IMR-90 (cell line): ENCODE results near the gene PIGU. TPM values are rescaled to one million over a fixed set of nuclear protein-coding genes. Genes with fewer than 3 reads are reported as not detected.
A peak's percentile ranks its signal among the peaks of the same experiment; 100 is the strongest.

Experiments used
- ATAC-seq: fragments of 200-7000 bp; cut with Tn5 transposase; 2 replicates; pipeline ENCODE4 v1.9.1; 2020; ENCODE audit warnings: low read depth, mild to moderate bottlenecking, moderate library complexity
- BruUV-seq: library from RNA; stranded (reverse); fragments of 400-500 nt; replicated peaks from 2 replicates; lab custom pipeline; 2021; lab: Mats Ljungman, UMichigan
- CTCF ChIA-PET: fragments of 300-600 bp; formaldehyde crosslinking; extraction: SDS; loops from one replicate; lab custom pipeline; 2021; ENCODE audit warnings: antibody characterized with exemption; lab: Yijun Ruan, JAX
- POLR2A ChIA-PET: fragments of 300-600 bp; sonication (Branson Sonifier 250); formaldehyde crosslinking; loops from one replicate; lab custom pipeline; 2022; ENCODE audit warnings: antibody characterized with exemption; ENCODE audit not compliant: unreplicated experiment; lab: Charles Lee
- DNase-seq: peaks from one replicate; pipeline ENCODE4 v3.0.0; 2013
- H2AFZ ChIP-seq: replicated peaks from 2 replicates; pipeline ENCODE3; 2013; ENCODE audit warnings: low read length, mild to moderate bottlenecking; ENCODE audit not compliant: poor library complexity
- H2AK5ac ChIP-seq: 2 replicates; pipeline ENCODE4 v1.6.1; 2013; ENCODE audit warnings: low read depth, low read length, inconsistent platforms
- H2AK9ac ChIP-seq: replicated peaks from 2 replicates; pipeline ENCODE3; 2013; ENCODE audit warnings: mild to moderate bottlenecking, low read depth, low read length, moderate library complexity; ENCODE audit not compliant: poor library complexity
- H2BK120ac ChIP-seq: 2 replicates; pipeline ENCODE4 v1.6.1; 2013; ENCODE audit warnings: low read depth, low read length, inconsistent platforms
- H2BK15ac ChIP-seq: 3 replicates; pipeline ENCODE4 v1.6.1; 2013; ENCODE audit warnings: low read depth, low read length, inconsistent platforms
- H2BK20ac ChIP-seq: 2 replicates; pipeline ENCODE4 v1.6.1; 2013; ENCODE audit warnings: low read depth, mild to moderate bottlenecking, inconsistent platforms, low read length, moderate library complexity
- H2BK5ac ChIP-seq: 2 replicates; pipeline ENCODE4 v1.6.1; 2013; ENCODE audit warnings: mild to moderate bottlenecking, low read depth, low read length, inconsistent platforms; ENCODE audit not compliant: poor library complexity, severe bottlenecking
- H3K14ac ChIP-seq: replicated peaks from 2 replicates; pipeline ENCODE4 v1.6.1; 2013; ENCODE audit warnings: low read depth, low read length, inconsistent platforms
- H3K18ac ChIP-seq: 2 replicates; pipeline ENCODE4 v1.6.1; 2013; ENCODE audit warnings: low read depth, low read length, control low read depth
- H3K23ac ChIP-seq: 2 replicates; pipeline ENCODE4 v1.6.1; 2013; ENCODE audit warnings: low read depth, low read length, inconsistent platforms
- H3K27ac ChIP-seq: 2 replicates; pipeline ENCODE4 v1.5.1; 2013; ENCODE audit warnings: mild to moderate bottlenecking, control low read depth, low read length; ENCODE audit not compliant: insufficient read depth
- H3K27me3 ChIP-seq: 2 replicates; pipeline ENCODE4 v1.6.1; 2013; ENCODE audit warnings: low read length; ENCODE audit not compliant: control insufficient read depth, insufficient read depth
- H3K36me3 ChIP-seq: 2 replicates; pipeline ENCODE4 v1.6.1; 2013; ENCODE audit warnings: low read length, mixed read lengths; ENCODE audit not compliant: control insufficient read depth, insufficient read depth
- H3K4ac ChIP-seq: 2 replicates; pipeline ENCODE4 v1.6.1; 2013; ENCODE audit warnings: low read depth, low read length, inconsistent platforms
- H3K4me1 ChIP-seq: 2 replicates; pipeline ENCODE4 v1.6.1; 2013; ENCODE audit warnings: low read length, mixed read lengths; ENCODE audit not compliant: control insufficient read depth, insufficient read depth
- H3K4me2 ChIP-seq: 2 replicates; pipeline ENCODE4 v1.6.1; 2013; ENCODE audit warnings: low read depth, mild to moderate bottlenecking, control low read depth, low read length, moderate library complexity
- H3K4me3 ChIP-seq: 2 replicates; pipeline ENCODE4 v1.5.1; 2013; ENCODE audit warnings: low read depth, mild to moderate bottlenecking, control low read depth, low read length, moderate library complexity; ENCODE audit not compliant: insufficient read depth
- H3K56ac ChIP-seq: 2 replicates; pipeline ENCODE4 v1.6.1; 2013; ENCODE audit warnings: low read length, inconsistent platforms; ENCODE audit not compliant: insufficient read depth; ENCODE audit errors: extremely low read depth
- H3K79me1 ChIP-seq, 2 experiments: 2 replicates each; pipeline ENCODE4 v1.6.1; 2013; ENCODE audit warnings: low read length in 2 of 2, inconsistent platforms in 1 of 2, low read depth in 1 of 2
- H3K9ac ChIP-seq: 2 replicates; pipeline ENCODE4 v1.6.1; 2013; ENCODE audit warnings: low read depth, low read length, control low read depth
- H3K9me1 ChIP-seq: 2 replicates; pipeline ENCODE4 v1.6.1; 2013; ENCODE audit warnings: low read length, inconsistent platforms; ENCODE audit not compliant: insufficient read depth
- H3K9me3 ChIP-seq: 2 replicates; pipeline ENCODE4 v1.6.1; 2013; ENCODE audit warnings: low read length; ENCODE audit not compliant: control insufficient read depth, insufficient read depth
- H4K20me1 ChIP-seq: 2 replicates; pipeline ENCODE4 v1.6.1; 2013; ENCODE audit warnings: low read length, inconsistent platforms; ENCODE audit not compliant: insufficient read depth
- H4K5ac ChIP-seq: 2 replicates; pipeline ENCODE4 v1.6.1; 2013; ENCODE audit warnings: mild to moderate bottlenecking, low read depth, low read length, control low read depth
- H4K8ac ChIP-seq, 2 experiments: 2 replicates each; pipeline ENCODE4 v1.6.1; 2013; ENCODE audit warnings: low read depth in 2 of 2, low read length in 2 of 2, control low read depth in 1 of 2, inconsistent platforms in 1 of 2
- H4K91ac ChIP-seq: 2 replicates; pipeline ENCODE4 v1.6.1; 2013; ENCODE audit warnings: low read depth, low read length, inconsistent platforms; ENCODE audit not compliant: insufficient read depth
- BHLHE40 ChIP-seq: fragments of 150-350 bp; IDR thresholded peaks from 2 replicates; pipeline ENCODE4 v1.6.1; 2016; ENCODE audit warnings: mild to moderate bottlenecking, low read depth, low read length
- CEBPB ChIP-seq: IDR thresholded peaks from 2 replicates; pipeline ENCODE4 v1.6.1; 2012; ENCODE audit warnings: low read depth, low read length, improper control_type of control experiment
- CHD1 ChIP-seq: IDR thresholded peaks from 2 replicates; pipeline ENCODE4 v1.6.1; 2012; ENCODE audit warnings: low read depth, low read length, improper control_type of control experiment
- CTCF ChIP-seq: conservative IDR thresholded peaks from 2 replicates; pipeline ENCODE4 v1.5.1; 2012; ENCODE audit warnings: mild to moderate bottlenecking, low read depth, low read length, improper control_type of control experiment
- ELK1 ChIP-seq: fragments of 150-350 bp; IDR thresholded peaks from 2 replicates; pipeline ENCODE4 v1.6.1; 2016; ENCODE audit warnings: low read depth, mild to moderate bottlenecking, low read length, moderate library complexity, borderline replicate concordance
- FOS ChIP-seq: fragments of 150-350 bp; IDR thresholded peaks from 2 replicates; pipeline ENCODE4 v1.6.1; 2016; ENCODE audit warnings: low read depth, low read length
- MAFK ChIP-seq: IDR thresholded peaks from 2 replicates; pipeline ENCODE4 v1.6.1; 2012; ENCODE audit warnings: low read depth, low read length, improper control_type of control experiment
- MAZ ChIP-seq: IDR thresholded peaks from 2 replicates; pipeline ENCODE4 v1.6.1; 2012; ENCODE audit warnings: low read depth, mild to moderate bottlenecking, low read length, improper control_type of control experiment, moderate library complexity, borderline replicate concordance
- MXI1 ChIP-seq: IDR thresholded peaks from 2 replicates; pipeline ENCODE4 v1.6.1; 2012; ENCODE audit warnings: low read depth, mild to moderate bottlenecking, low read length, moderate library complexity, borderline replicate concordance
- NFE2L2 ChIP-seq: fragments of 150-350 bp; IDR thresholded peaks from 2 replicates; pipeline ENCODE4 v1.6.1; 2016; ENCODE audit warnings: low read depth, mild to moderate bottlenecking, low read length
- POLR2A ChIP-seq: IDR thresholded peaks from 2 replicates; pipeline ENCODE4 v1.6.1; 2012; ENCODE audit warnings: mild to moderate bottlenecking, low read depth, low read length
- RAD21 ChIP-seq: IDR thresholded peaks from 2 replicates; pipeline ENCODE4 v1.6.1; 2012; ENCODE audit warnings: low read length, improper control_type of control experiment
- RCOR1 ChIP-seq: IDR thresholded peaks from 2 replicates; pipeline ENCODE4 v1.6.1; 2012; ENCODE audit warnings: mild to moderate bottlenecking, low read length, improper control_type of control experiment; ENCODE audit not compliant: insufficient replicate concordance
- RFX5 ChIP-seq: IDR thresholded peaks from 2 replicates; pipeline ENCODE4 v1.8.0; 2012; ENCODE audit warnings: low read depth, mild to moderate bottlenecking, low read length, moderate library complexity
- SMC3 ChIP-seq: fragments of 150-350 bp; IDR thresholded peaks from 2 replicates; pipeline ENCODE4 v1.6.1; 2016; ENCODE audit warnings: low read depth, mild to moderate bottlenecking, antibody characterized with exemption, low read length, moderate library complexity
- USF2 ChIP-seq: fragments of 150-350 bp; IDR thresholded peaks from 2 replicates; pipeline ENCODE4 v1.6.1; 2017; ENCODE audit warnings: mild to moderate bottlenecking, antibody characterized with exemption, low read length, low read depth
- WGBS, 2 experiments: methylation state at CpG; one replicate each; pipeline versions ENCODE4 v1.1.5 to v1.1.7; 2013; ENCODE audit warnings: missing lambda C conversion rate in 2 of 2; ENCODE audit not compliant: insufficient read length in 1 of 2; ENCODE audit errors: extremely low coverage in 2 of 2; 5-methylcytosine and 5-hydroxymethylcytosine counted together
- dilution Hi-C: fragments of 300-500 bp; cut with HindIII; formaldehyde crosslinking; loops from one replicate; pipeline ENCODE4 v1.14.3; 2018; ENCODE audit warnings: low sequenced_read_pairs; ENCODE audit not compliant: unreplicated experiment
- in situ Hi-C: fragments of 300-500 bp; cut with MboI; formaldehyde crosslinking; loops from 3 replicates; pipeline ENCODE4 v1.14.3; 2019; ENCODE audit warnings: low sequenced_read_pairs, inconsistent platforms, mixed read lengths
- intact Hi-C: fragments of 100-400 bp; cut with micrococcal nuclease; formaldehyde crosslinking; loops from 2 replicates; pipeline ENCODE4 v1.10.0; 2022
- polyA plus RNA-seq, 3 experiments: library from polyadenylated mRNA; depleted of rRNA; stranded (reverse); fragments of >200 nt; gene quantifications; 2 replicates each; pipeline ENCODE4 v1.2.3, GENCODE V29; 2012; ENCODE audit warnings: low replicate concordance in 1 of 3
- total RNA-seq: library from RNA; depleted of rRNA; stranded (reverse); fragments of >200 nt; gene quantifications from 2 replicates; pipeline ENCODE4 v1.2.3, GENCODE V29; 2012

Gene PIGU
- total and polyA plus RNA-seq, 2 of the 4 experiments (the other 2 are of a cell fraction), result 11.1 to 31.1 TPM

GRCh38 chr20:34628026-34628425 is 48.9 kb downstream of the PIGU start:
- peaks cover 3 to 4% of the 10 kb centered on the region in 2 experiments; a peak in 2 of 4 replicates for H3K79me1 ChIP-seq
- no peak overlapping the region for H4K5ac ChIP-seq
- H4K8ac ChIP-seq, result no peak overlapping the region
- H2BK15ac ChIP-seq, result no peak overlapping the region
- H3K27ac ChIP-seq, result no peak overlapping the region
- no peak overlapping the region for H3K23ac ChIP-seq
- 0 out of 2 replicates have a peak, but pooled peaks cover under 1% of the 10 kb centered on the region for H3K36me3 ChIP-seq
- H3K4me3 ChIP-seq, result no peak overlapping the region
- no peaks in the 10 kb centered on the region for H4K20me1 ChIP-seq
- DNase-seq, result peak; percentile 7
- intact Hi-C loops (no loop called here), in situ Hi-C loops (no loop called here), dilution Hi-C loops (no loop called here)
- peaks cover 2% of the 10 kb centered on the region; the same call in 1 of the 2 replicates for H3K9me1 ChIP-seq
- no peaks in the 10 kb centered on the region for H3K9me3 ChIP-seq
- no peaks in the 10 kb centered on the region for H3K4me1 ChIP-seq
- H2BK20ac ChIP-seq, result no peak overlapping the region
- POLR2A ChIA-PET, result no interaction called here
- no peak overlapping the region for H4K91ac ChIP-seq
- H2BK120ac ChIP-seq, result no peak overlapping the region
- no peak overlapping the region for H2BK5ac ChIP-seq
- no peak overlapping the region for H3K4ac ChIP-seq
- H2AK5ac ChIP-seq, result no peak overlapping the region
- no peaks in the 10 kb centered on the region for H3K27me3 ChIP-seq
- H2AFZ ChIP-seq, result no peak overlapping the region
- CTCF ChIA-PET, result no interaction called here
- no peak overlapping the region for H3K56ac ChIP-seq
- H3K4me2 ChIP-seq, result no peak overlapping the region
- TF ChIP-seq RAD21 (no peak), MXI1 (no peak), NFE2L2 (no peak), POLR2A (no peak), USF2 (no peak), ELK1 (no peak), MAFK (no peak), CEBPB (no peak), BHLHE40 (no peak), SMC3 (no peak), MAZ (no peak), RFX5 (no peak), FOS (no peak), RCOR1 (no peak), CHD1 (no peak), CTCF (no peak)
- no CpG with 5 or more reads among the region's 2 CpGs for whole genome bisulfite sequencing, 2 experiments
- no peak overlapping the region for H3K9ac ChIP-seq
- no peak overlapping the region for H2AK9ac ChIP-seq
- BruUV-seq, result no TSS peak
- no peak overlapping the region for H3K14ac ChIP-seq
- H3K18ac ChIP-seq, result no peak overlapping the region
- no peak for ATAC-seq
